Stimulated activated naive B cell treated with anti-CD40 and anti-IgM and Interleukin-4, amounts not matched to agents 10 μg/mL and 1 μg/mL and 100 μg/mL, for 72 hours (primary cell): ENCODE measurements around the gene FHDC1.

Source experiments
- ATAC-seq, 2 donors: fragments of 150-1000 bp; cut with Tn5 transposase; replicated peaks; 2 replicates each; pipeline ENCODE4 v1.10.0; 2021; ENCODE audit warnings: moderate library complexity in 1 of 2
- DNase-seq: peaks from one replicate; pipeline ENCODE4 v3.0.0; 2021
- H3K27ac Mint-ChIP-seq: one replicate; pipeline ENCODE4 v1.8.0; 2022; ENCODE audit warnings: mild to moderate bottlenecking, mixed read lengths
- H3K27me3 Mint-ChIP-seq, 2 donors: one replicate each; pipeline ENCODE4 v1.8.0; 2022; ENCODE audit warnings: mixed read lengths in 2 of 2
- H3K36me3 Mint-ChIP-seq, 2 donors: one replicate each; pipeline ENCODE4 v1.8.0; 2022; ENCODE audit warnings: mixed read lengths in 2 of 2, mild to moderate bottlenecking in 1 of 2
- H3K4me1 Mint-ChIP-seq, 2 donors: one replicate each; pipeline ENCODE4 v1.8.0; 2022; ENCODE audit warnings: mixed read lengths in 2 of 2, mild to moderate bottlenecking in 1 of 2
- H3K4me3 Mint-ChIP-seq, 2 donors: one replicate each; pipeline ENCODE4 v1.8.0; 2022; ENCODE audit warnings: mild to moderate bottlenecking in 2 of 2, mixed read lengths in 2 of 2, moderate library complexity in 1 of 2
- H3K9me3 Mint-ChIP-seq, 2 donors: one replicate each; pipeline ENCODE4 v1.8.0; 2022; ENCODE audit warnings: mixed read lengths in 2 of 2, mild to moderate bottlenecking in 1 of 2

Gene FHDC1

GRCh38 chr4:152919826-152920225, 16.3 kb upstream of the FHDC1 start:
- H3K4me3 Mint-ChIP-seq = no peak overlapping the region
- peaks cover 7 to 10% of the 10 kb centered on the region in 2 donors for H3K9me3 Mint-ChIP-seq
- H3K4me1 Mint-ChIP-seq = no peaks in the 10 kb centered on the region
- no peak overlapping the region for H3K27ac Mint-ChIP-seq
- DNase-seq (no peak), ATAC-seq (no peak)
- peaks cover 0 to 5% of the 10 kb centered on the region in 2 donors for H3K27me3 Mint-ChIP-seq
- H3K36me3 Mint-ChIP-seq = peaks cover 17 to 29% of the 10 kb centered on the region in 2 donors

- peaks cover 0 to 5% of the 10 kb centered on the region in 2 donors for H3K27me3 Mint-ChIP-seq
- H3K4me3 Mint-ChIP-seq = no peak overlapping the region
- peaks cover 7 to 10% of the 10 kb centered on the region in 2 donors for H3K9me3 Mint-ChIP-seq
- H3K27ac Mint-ChIP-seq = no peak overlapping the region
- H3K36me3 Mint-ChIP-seq = peaks cover 17 to 29% of the 10 kb centered on the region in 2 donors
- DNase-seq (no peak), ATAC-seq (no peak)
- H3K4me1 Mint-ChIP-seq = no peaks in the 10 kb centered on the region
Measured at GRCh38 chr4:152920768-152921167, 15.4 kb upstream of the FHDC1 start.

- H3K27me3 Mint-ChIP-seq = peaks cover 0 to 5% of the 10 kb centered on the region in 2 donors
- no peak for ATAC-seq
- H3K4me3 Mint-ChIP-seq = no peak overlapping the region
Measured at GRCh38 chr4:152921284-152921683, 14.8 kb upstream of the FHDC1 start.

GRCh38 chr4:152925851-152926250, 10.3 kb upstream of the FHDC1 start:
- H3K9me3 Mint-ChIP-seq = peaks cover 4 to 6% of the 10 kb centered on the region in 2 donors
- peaks cover 15 to 20% of the 10 kb centered on the region in 2 donors for H3K4me1 Mint-ChIP-seq
- ATAC-seq = no peak
- H3K36me3 Mint-ChIP-seq = peaks cover 7 to 11% of the 10 kb centered on the region in 2 donors
- no peak overlapping the region for H3K27ac Mint-ChIP-seq
- no peak for DNase-seq
- no peak overlapping the region for H3K4me3 Mint-ChIP-seq
- peaks cover 2 to 5% of the 10 kb centered on the region in 2 donors for H3K27me3 Mint-ChIP-seq

More at GRCh38 chr4:152921284-152921683, 14.8 kb upstream of the FHDC1 start:
- DNase-seq = no peak
- Mint-ChIP-seq H3K27ac (no peak overlapping the region), H3K9me3 (peaks cover 7 to 10% of the 10 kb centered on the region in 2 donors), H3K4me1 (peaks cover 0 to 4% of the 10 kb centered on the region in 2 donors), H3K36me3 (peaks cover 17 to 32% of the 10 kb centered on the region in 2 donors)

GRCh38 chr4:152926959-152927358, 9.2 kb upstream of the FHDC1 start:
- Mint-ChIP-seq H3K27ac (no peak overlapping the region), H3K4me3 (no peak overlapping the region), H3K36me3 (peaks cover 1 to 5% of the 10 kb centered on the region in 2 donors), H3K9me3 (peaks cover under 1% of the 10 kb centered on the region in 2 donors), H3K4me1 (peaks cover 15 to 20% of the 10 kb centered on the region in 2 donors), H3K27me3 (peaks cover 1 to 4% of the 10 kb centered on the region in 2 donors)
- DNase-seq (no peak), ATAC-seq (no peak)

GRCh38 chr4:152927737-152928136, 8.4 kb upstream of the FHDC1 start:
- Mint-ChIP-seq H3K9me3 (no peaks in the 10 kb centered on the region), H3K4me1 (peaks cover 15 to 20% of the 10 kb centered on the region in 2 donors), H3K27me3 (peaks cover 0 to 6% of the 10 kb centered on the region in 2 donors), H3K4me3 (no peak overlapping the region), H3K36me3 (peaks cover 0 to 4% of the 10 kb centered on the region in 2 donors), H3K27ac (no peak overlapping the region)
- DNase-seq (no peak), ATAC-seq (peak; percentile 73 to 81)

GRCh38 chr4:152928286-152928685, 7.8 kb upstream of the FHDC1 start:
- no peaks in the 10 kb centered on the region for H3K9me3 Mint-ChIP-seq
- H3K4me1 Mint-ChIP-seq = peaks cover 15 to 20% of the 10 kb centered on the region in 2 donors
- H3K36me3 Mint-ChIP-seq = peaks cover 0 to 4% of the 10 kb centered on the region in 2 donors
- peak overlapping the region; percentile 65 for H3K27ac Mint-ChIP-seq
- H3K4me3 Mint-ChIP-seq = no peak overlapping the region
- peaks cover 0 to 10% of the 10 kb centered on the region in 2 donors for H3K27me3 Mint-ChIP-seq
- DNase-seq (no peak), ATAC-seq (no peak)

GRCh38 chr4:152929888-152930287, 6.2 kb upstream of the FHDC1 start:
- DNase-seq (no peak), ATAC-seq (no peak)
- Mint-ChIP-seq H3K9me3 (no peaks in the 10 kb centered on the region), H3K4me3 (no peak overlapping the region), H3K36me3 (peaks cover 0 to 7% of the 10 kb centered on the region in 2 donors), H3K27me3 (peaks cover 15 to 22% of the 10 kb centered on the region in 2 donors), H3K27ac (no peak overlapping the region), H3K4me1 (peaks cover 18 to 20% of the 10 kb centered on the region in 2 donors)

- no peak overlapping the region for H3K27ac Mint-ChIP-seq
- no peak for ATAC-seq
Measured at GRCh38 chr4:152935143-152935542, 980 bp upstream of the FHDC1 start.

GRCh38 chr4:152936446-152937335, 568 bp downstream of the FHDC1 start:
- Mint-ChIP-seq H3K27ac (no peak overlapping the region), H3K27me3 (peaks cover 42 to 43% of the 10 kb centered on the region in 2 donors), H3K4me3 (peak overlapping the region; percentile 70 to 76)

More at GRCh38 chr4:152935143-152935542, 980 bp upstream of the FHDC1 start:
- Mint-ChIP-seq H3K4me1 (peaks cover 18 to 26% of the 10 kb centered on the region in 2 donors), H3K9me3 (no peaks in the 10 kb centered on the region), H3K4me3 (peak overlapping the region; percentile 85 to 86), H3K27me3 (peaks cover 43 to 46% of the 10 kb centered on the region in 2 donors), H3K36me3 (peaks cover 0 to 3% of the 10 kb centered on the region in 2 donors)
- DNase-seq = no peak

GRCh38 chr4:152937336-152938236, 1.5 kb downstream of the FHDC1 start:
- Mint-ChIP-seq H3K27me3 (peaks cover 42 to 43% of the 10 kb centered on the region in 2 donors), H3K27ac (peak overlapping the region; percentile 39), H3K36me3 (peaks cover 0 to 3% of the 10 kb centered on the region in 2 donors), H3K4me3 (peak overlapping the region; percentile 77 to 85), H3K4me1 (peaks cover 18 to 26% of the 10 kb centered on the region in 2 donors), H3K9me3 (no peaks in the 10 kb centered on the region)
- DNase-seq (peak; percentile 15), ATAC-seq (peak; percentile 50 to 58)

More at GRCh38 chr4:152936446-152937335, 568 bp downstream of the FHDC1 start:
- peak; percentile 35 for ATAC-seq
- Mint-ChIP-seq H3K4me1 (peaks cover 18 to 26% of the 10 kb centered on the region in 2 donors), H3K9me3 (no peaks in the 10 kb centered on the region), H3K36me3 (peaks cover 0 to 3% of the 10 kb centered on the region in 2 donors)
- DNase-seq = no peak

GRCh38 chr4:152938237-152938947, 2.3 kb downstream of the FHDC1 start:
- DNase-seq (no peak), ATAC-seq (no peak)
- Mint-ChIP-seq H3K4me3 (peak overlapping the region; percentile 77 to 85), H3K36me3 (peaks cover 0 to 3% of the 10 kb centered on the region in 2 donors), H3K27ac (peak overlapping the region; percentile 39), H3K4me1 (peaks cover 18 to 26% of the 10 kb centered on the region in 2 donors), H3K27me3 (peaks cover 36 to 43% of the 10 kb centered on the region in 2 donors), H3K9me3 (no peaks in the 10 kb centered on the region)

GRCh38 chr4:152939621-152940020, 3.5 kb downstream of the FHDC1 start:
- no peak for DNase-seq
- no peak overlapping the region for H3K4me3 Mint-ChIP-seq
- no peak overlapping the region for H3K27ac Mint-ChIP-seq
- peaks cover 27 to 31% of the 10 kb centered on the region in 2 donors for H3K27me3 Mint-ChIP-seq
- H3K4me1 Mint-ChIP-seq = peaks cover 15 to 26% of the 10 kb centered on the region in 2 donors
- ATAC-seq = no peak
- no peaks in the 10 kb centered on the region for H3K9me3 Mint-ChIP-seq
- H3K36me3 Mint-ChIP-seq = peaks cover 0 to under 1% of the 10 kb centered on the region in 2 donors
